ENCODE data around the gene C6orf136.

C6orf136 gene

DNA sequence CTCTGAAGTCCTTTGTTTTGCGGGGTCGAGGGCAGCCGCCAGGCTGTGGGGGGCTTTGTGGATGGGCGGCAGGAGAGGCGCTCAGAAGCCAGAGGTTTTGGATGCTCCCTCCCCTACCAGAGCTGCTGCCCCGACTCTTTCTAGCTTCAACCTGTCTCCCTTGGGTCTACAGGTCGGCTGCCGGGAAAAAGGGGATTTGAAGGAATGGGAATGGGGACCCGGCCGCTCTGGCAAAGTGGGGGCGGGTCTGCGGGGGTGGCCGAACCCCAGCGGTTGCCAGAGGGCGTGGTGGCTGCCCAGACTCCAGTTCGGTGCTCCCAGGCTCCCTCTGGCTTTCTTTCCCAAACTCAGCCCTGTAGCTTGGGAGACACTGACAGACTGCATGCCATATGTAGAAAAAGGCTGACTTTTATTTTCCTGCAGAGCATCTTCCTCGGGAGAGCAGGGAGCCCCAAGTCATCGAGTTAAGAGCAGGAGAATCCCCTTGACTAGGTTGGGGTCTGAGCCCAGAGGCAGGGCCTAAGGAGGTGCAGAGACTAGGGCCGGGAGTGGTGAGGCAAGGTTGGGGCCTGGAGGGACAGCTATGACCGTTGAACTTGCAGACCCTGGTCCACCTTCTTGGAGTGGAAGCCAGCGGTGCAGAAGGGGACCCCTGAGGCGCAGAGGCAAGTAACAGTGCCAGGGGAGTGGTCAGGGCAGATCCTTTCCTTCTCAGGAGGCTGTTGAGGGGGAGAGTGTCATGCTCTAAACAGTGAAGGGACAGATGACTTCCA lies 40.9 kb downstream of the C6orf136 start:
- no peak for DNase-seq

DNA sequence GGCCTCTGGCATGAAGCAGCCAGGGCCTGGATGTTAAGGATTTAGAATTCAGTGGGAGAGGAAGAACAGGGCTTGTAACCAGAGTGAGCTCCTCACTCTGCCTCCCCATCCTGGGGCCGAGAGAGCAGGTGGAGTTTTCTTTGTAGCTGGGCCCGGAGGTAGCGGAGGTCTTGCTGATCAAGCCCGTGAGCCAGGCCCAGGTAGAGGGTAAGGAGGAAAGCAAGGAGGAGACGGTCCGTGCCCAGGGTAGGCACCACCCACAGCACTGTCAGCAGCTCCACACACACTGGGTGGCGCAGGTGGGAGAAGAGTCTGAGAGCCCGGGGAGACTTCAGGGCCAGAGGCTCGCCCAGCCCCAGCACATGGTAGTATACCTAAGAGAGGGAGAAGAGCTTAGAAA lies 41.6 kb downstream of the C6orf136 start:
- DNase-seq, result no peak

DNA sequence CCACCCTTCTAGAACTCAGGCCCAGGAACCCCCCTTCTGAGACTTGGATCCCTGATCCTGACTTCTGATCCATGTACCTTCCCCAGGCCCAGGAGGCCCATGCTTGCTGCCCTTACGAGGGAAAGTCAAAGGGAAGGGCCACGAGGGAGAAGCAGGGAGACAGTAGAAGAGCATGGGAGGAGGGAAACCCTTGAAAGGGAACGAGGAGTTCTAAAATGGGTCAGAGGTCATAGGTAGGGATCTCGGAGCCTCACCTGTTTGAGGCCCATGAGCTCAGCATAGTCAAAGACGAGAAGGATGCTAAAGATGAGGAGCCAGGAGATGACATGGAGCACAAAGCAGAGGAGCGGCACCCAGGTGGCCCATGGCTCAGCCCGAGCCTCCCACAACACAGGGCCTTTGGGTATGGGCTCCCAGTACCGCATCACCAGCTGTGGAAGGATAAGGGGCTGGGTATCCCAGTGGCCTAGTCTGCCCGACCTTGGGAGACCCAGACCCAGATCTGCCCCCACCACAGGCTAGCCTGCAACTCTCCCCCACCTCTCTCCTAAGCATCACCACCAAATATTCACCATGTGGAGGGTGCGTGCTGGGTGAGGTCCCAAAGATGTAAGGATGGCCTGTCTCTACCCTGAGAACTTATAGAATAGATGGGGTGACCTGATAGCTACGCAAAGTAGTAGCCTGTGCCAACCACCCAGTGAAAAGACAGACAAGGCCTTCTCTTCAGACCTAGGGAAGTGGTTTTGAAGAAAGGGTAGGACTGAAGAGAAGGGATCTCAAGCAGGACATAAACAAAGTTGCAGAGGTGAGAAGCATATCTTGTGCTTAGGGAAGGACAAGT lies 42.3 kb downstream of the C6orf136 start:
- no peak for DNase-seq

DNA sequence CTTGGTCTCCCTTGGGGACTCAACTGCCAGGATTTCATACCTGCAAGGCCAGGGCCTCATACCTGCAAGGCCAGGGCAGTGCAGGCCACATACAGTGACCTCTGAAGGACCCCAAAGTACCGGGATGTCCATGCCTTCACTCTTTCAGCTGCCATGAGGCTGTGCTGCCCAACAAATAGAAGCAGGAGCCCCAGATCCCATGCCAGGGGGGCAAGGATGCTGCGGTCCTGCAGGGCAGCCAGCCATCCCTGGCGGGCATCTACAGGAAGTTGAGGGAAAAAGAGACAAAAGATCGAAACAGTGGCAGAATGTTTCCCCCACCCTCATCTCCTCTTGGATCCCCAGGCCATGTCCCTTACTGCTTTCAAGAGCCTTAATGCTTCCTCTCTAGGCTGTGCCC lies 43.1 kb downstream of the C6orf136 start:
- no peak for DNase-seq

DNA sequence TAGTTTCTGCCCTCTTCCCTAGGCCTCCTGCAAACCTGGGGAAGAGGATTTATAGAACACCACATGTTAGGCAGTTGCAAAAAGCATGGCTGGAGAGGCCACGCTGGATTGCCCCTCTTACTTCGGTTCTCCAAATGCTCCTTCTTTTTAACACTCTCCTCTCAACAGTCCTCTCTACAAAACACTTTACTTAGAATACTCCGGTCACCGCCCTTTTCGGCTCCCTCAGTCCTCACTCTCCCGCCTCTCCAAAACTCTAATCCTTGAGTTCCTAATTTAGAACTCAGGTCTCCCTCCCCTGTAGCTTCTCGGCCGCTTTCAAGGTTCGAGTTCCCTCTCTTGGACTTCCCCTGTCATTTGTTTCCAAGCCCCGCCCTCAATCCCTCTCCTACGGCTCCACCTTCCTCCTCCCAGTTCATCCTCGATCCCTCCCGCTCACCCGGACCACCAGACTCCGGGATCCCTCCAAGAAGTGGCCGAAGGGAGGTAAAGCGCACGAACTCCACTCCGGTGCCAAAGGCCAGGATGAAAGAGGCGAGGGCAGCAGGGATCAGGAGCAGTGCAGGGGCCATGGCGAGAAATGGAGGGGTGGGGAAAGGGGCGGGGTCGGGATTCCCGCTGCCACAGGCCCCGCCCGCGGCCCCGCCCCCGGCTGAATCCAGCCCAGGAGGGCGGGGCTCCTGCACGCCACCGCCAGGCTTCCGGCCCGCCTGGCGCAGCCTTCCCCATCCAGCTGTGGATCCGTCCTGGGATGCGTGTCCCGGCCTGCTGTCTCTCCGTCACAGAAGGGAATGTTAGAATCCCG lies 43.7 kb downstream of the C6orf136 start, which contains the start of gene NRM:
TSS of gene NRM (minus strand) at position 582 of the 805 bp plus-strand sequence. CDS start at position 572, 10 bp downstream.
- DNase-seq, result peak; percentile 78 to 92

DNA sequence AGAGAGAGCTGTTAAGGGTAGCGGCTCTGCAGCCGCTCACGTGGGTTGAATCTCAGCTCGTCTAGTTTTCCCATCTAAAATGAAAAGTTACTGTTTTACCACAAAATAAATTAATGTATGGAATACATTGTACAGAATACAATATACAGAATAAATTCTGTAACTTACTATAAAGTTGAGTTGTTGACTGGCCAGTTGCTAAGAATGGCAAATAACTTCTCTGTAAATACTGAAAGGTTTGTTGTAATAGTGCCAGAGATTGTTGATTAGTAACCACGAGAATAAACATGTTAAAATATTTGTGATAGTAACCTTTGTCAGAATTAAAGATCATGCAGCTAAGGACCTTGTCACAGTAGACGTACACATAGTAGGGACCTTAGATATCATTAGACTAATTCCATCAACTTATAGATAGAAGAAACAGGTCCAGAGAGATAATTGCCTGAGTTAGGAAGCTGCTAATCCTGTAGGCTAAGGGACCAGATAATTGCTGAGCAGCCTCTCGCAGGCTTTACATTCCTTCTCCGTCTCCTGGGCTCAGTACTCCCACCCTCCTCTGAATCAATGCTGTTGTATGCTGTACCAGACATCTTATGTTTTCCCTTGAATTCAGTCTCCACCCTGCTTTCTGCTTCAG lies 44.4 kb downstream of the C6orf136 start:
- DNase-seq, result no peak

DNA sequence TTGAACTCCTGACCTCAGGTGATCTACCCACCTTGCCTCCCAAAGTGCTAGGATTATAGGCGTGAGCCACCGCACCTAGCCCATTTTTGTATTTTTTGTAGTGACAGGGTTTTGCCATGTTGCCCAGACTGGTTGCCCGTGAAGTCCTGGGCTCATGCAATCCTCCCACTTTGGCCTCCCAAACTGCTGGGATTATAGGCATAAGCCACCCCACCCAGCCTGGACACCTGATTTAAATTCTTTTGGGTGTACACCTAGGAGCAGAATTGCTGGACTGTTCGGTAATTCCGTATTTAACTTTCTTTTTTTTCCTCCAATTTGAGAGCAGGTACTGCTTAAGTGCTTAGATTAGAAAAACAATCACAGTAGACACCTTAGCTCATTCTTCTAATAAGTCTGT lies 49.5 kb downstream of the C6orf136 start:
- no peak for DNase-seq

DNA sequence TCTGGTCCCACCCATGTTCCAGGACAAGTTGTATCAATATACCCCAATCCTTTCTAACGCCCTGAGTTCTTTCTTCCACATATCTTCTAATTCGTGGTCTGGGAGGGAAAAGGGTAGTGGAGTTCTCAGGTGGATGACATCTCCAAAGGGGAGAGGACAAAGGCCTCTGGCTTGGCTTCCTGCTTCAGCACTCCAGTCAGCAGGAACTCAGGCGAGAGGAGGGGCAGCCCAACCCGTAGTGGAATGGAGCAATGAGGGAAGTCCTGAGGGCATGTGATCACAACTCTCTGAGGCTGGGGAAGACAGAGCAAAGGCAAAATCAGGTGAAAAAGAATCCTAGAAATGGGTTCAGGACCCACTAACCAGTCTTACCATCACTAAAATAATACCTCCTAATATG lies 53.4 kb downstream of the C6orf136 start:
- no peak for DNase-seq
